Hepatocyte (in vitro differentiated cells): ENCODE measurements around the gene TPM3. TPM values are rescaled to one million over a fixed set of nuclear protein-coding genes. Genes with fewer than 3 reads are reported as not detected.
"Not testable (repeated sequence)": the region's sequence is repeated elsewhere in the genome, so short reads cannot be mapped to it uniquely, and the experiment has no call there.

Experiments used
- DNase-seq: peaks from one replicate; pipeline ENCODE4 v3.0.0-alpha.2; 2016; ENCODE audit warnings: low spot score
- H2AFZ ChIP-seq: fragments of 200-600 bp; sonication (generic); 2 replicates; pipeline ENCODE4 v1.6.0; 2016; ENCODE audit warnings: antibody characterized with exemption, mild to moderate bottlenecking
- H3K27ac ChIP-seq: fragments of 200-600 bp; sonication (generic); 2 replicates; pipeline ENCODE4 v1.5.1; 2016; ENCODE audit warnings: mild to moderate bottlenecking
- H3K27me3 ChIP-seq: fragments of 200-600 bp; sonication (generic); 2 replicates; pipeline ENCODE4 v1.6.1; 2016
- H3K36me3 ChIP-seq: fragments of 200-600 bp; sonication (generic); replicated peaks from 2 replicates; pipeline ENCODE4 v1.5.1; 2016; ENCODE audit warnings: low read depth; ENCODE audit not compliant: insufficient read depth
- H3K4me1 ChIP-seq: fragments of 200-600 bp; sonication (generic); 2 replicates; pipeline ENCODE4 v1.5.1; 2016; ENCODE audit warnings: mild to moderate bottlenecking, moderate library complexity; ENCODE audit not compliant: insufficient read depth
- H3K4me2 ChIP-seq: fragments of 200-600 bp; sonication (generic); 2 replicates; pipeline ENCODE4 v1.6.0; 2016
- H3K4me3 ChIP-seq: fragments of 200-600 bp; sonication (generic); 2 replicates; pipeline ENCODE4 v1.5.1; 2016; ENCODE audit warnings: mild to moderate bottlenecking
- H3K79me2 ChIP-seq: fragments of 200-600 bp; sonication (generic); 2 replicates; pipeline ENCODE4 v1.6.0; 2017; ENCODE audit warnings: mild to moderate bottlenecking
- H3K9me2 ChIP-seq: fragments of 200-600 bp; sonication (generic); replicated peaks from 2 replicates; pipeline ENCODE4 v1.6.0; 2017; ENCODE audit warnings: mild to moderate bottlenecking; ENCODE audit not compliant: insufficient read depth
- H3K9me3 ChIP-seq: fragments of 200-600 bp; sonication (generic); 2 replicates; pipeline ENCODE4 v1.5.1; 2016; ENCODE audit warnings: low read depth, mild to moderate bottlenecking
- H4K20me1 ChIP-seq: fragments of 200-600 bp; sonication (generic); 2 replicates; pipeline ENCODE4 v1.6.0; 2016; ENCODE audit warnings: mild to moderate bottlenecking; ENCODE audit not compliant: insufficient read depth, poor library complexity, severe bottlenecking
- EZH2 ChIP-seq: fragments of 200-600 bp; sonication (generic); IDR thresholded peaks from 2 replicates; pipeline ENCODE4 v1.6.1; 2016; ENCODE audit warnings: antibody characterized with exemption, mild to moderate bottlenecking, borderline replicate concordance
- EZH2phosphoT487 ChIP-seq: fragments of 200-600 bp; sonication (generic); IDR thresholded peaks from one replicate; pipeline ENCODE4 v1.6.1; 2018; ENCODE audit warnings: antibody characterized with exemption, mild to moderate bottlenecking, low read depth, moderate library complexity; ENCODE audit not compliant: unreplicated experiment, severe bottlenecking
- WGBS: methylation state at CpG from one replicate; pipeline ENCODE4 v1.1.6; 2016; ENCODE audit warnings: low lambda C conversion rate; ENCODE audit errors: missing lambda C conversion rate; 5-methylcytosine and 5-hydroxymethylcytosine counted together
- polyA plus RNA-seq: library from polyadenylated mRNA; unstranded; fragments of >200 nt; fragmentation: Nextera tagmentation; extraction: Ambion mirVana; gene quantifications from 2 replicates; pipeline ENCODE4 v1.2.1, GENCODE V29; 2016
- total RNA-seq: library from RNA; depleted of rRNA; stranded (reverse); fragments of >200 nt; gene quantifications from 2 replicates; pipeline ENCODE4 v1.2.3, GENCODE V29; 2014
- TF ChIP-seq, protein P1 (sequence below): fragments of 200-600 bp; sonication (generic); IDR thresholded peaks from 2 replicates; pipeline ENCODE4 v1.5.1; 2016; ENCODE audit warnings: antibody characterized with exemption, mild to moderate bottlenecking; ENCODE audit not compliant: poor library complexity

Gene TPM3
- total and polyA plus RNA-seq, 2 experiments from 2014 or later = 321 to 440 TPM

GRCh38 chr1:154208677-154209388 is 16.9 kb upstream of the TPM3 start:
- Histone ChIP-seq H3K9me3 (no peaks in the 10 kb centered on the region), H4K20me1 (peaks cover 4% of the 10 kb centered on the region), H3K9me2 (no peaks in the 10 kb centered on the region), H3K27ac (no peak overlapping the region), H2AFZ (no peak overlapping the region), H3K36me3 (peaks cover 6% of the 10 kb centered on the region), H3K27me3 (no peaks in the 10 kb centered on the region), H3K79me2 (peaks cover 16% of the 10 kb centered on the region), H3K4me3 (no peak overlapping the region), H3K4me2 (no peak overlapping the region), H3K4me1 (no peaks in the 10 kb centered on the region)
- TF ChIP-seq EZH2 = no peak
- TF ChIP-seq, protein P1, sequence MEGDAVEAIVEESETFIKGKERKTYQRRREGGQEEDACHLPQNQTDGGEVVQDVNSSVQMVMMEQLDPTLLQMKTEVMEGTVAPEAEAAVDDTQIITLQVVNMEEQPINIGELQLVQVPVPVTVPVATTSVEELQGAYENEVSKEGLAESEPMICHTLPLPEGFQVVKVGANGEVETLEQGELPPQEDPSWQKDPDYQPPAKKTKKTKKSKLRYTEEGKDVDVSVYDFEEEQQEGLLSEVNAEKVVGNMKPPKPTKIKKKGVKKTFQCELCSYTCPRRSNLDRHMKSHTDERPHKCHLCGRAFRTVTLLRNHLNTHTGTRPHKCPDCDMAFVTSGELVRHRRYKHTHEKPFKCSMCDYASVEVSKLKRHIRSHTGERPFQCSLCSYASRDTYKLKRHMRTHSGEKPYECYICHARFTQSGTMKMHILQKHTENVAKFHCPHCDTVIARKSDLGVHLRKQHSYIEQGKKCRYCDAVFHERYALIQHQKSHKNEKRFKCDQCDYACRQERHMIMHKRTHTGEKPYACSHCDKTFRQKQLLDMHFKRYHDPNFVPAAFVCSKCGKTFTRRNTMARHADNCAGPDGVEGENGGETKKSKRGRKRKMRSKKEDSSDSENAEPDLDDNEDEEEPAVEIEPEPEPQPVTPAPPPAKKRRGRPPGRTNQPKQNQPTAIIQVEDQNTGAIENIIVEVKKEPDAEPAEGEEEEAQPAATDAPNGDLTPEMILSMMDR = no peak
- no peak for TF ChIP-seq EZH2phosphoT487
- WGBS = 100% methylated on average over 5 of the region's 5 CpGs
- DNase-seq = no peak

- WGBS = 92% methylated on average over 9 of the region's 9 CpGs
- H3K36me3 ChIP-seq = peaks cover 4% of the 10 kb centered on the region
Measured at GRCh38 chr1:154207262-154207661, 15.4 kb upstream of the TPM3 start.

DNA sequence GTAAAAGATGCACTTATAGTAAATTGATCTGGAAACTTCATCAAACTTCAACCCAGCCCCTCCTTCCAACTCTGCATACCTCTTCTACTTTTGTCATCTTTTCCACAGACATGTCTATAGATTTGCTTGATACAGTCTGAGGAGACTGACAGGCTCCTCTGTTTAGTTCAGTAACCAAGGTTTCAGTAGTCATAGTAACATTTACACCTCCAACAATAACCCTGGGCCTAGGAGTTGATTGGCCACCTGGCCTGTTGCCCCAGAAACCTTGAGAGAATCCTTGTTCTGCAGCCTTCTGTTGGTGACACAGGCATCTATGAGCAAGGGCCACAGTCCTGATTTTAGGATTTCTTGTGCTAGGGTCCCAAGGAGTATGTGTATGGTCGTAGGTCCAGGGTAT is 14.3 kb upstream of the TPM3 start, which contains the start of gene CFAP141:
CFAP141 (minus strand) TSS at position 138 of the 400 bp plus-strand sequence; CDS start at position 112, 26 bp downstream.
- H3K9me3 ChIP-seq = no peaks in the 10 kb centered on the region
- H3K36me3 ChIP-seq = no peaks in the 10 kb centered on the region
- H3K4me2 ChIP-seq = no peak within 1 kb of the TSS
- no peaks in the 10 kb centered on the region for H3K79me2 ChIP-seq
- peaks cover 2% of the 10 kb centered on the region for H4K20me1 ChIP-seq
- TF ChIP-seq, protein P1 = no peak
- TF ChIP-seq EZH2 (no peak), EZH2phosphoT487 (no peak)
- WGBS = 86% methylated on average over 1 of the region's 1 CpG
- H3K27ac ChIP-seq = no peak within 1 kb of the TSS
- no peak within 1 kb of the TSS for H2AFZ ChIP-seq
- H3K4me1 ChIP-seq = no peaks in the 10 kb centered on the region
- DNase-seq = no peak
- H3K27me3 ChIP-seq = no peaks in the 10 kb centered on the region
- H3K9me2 ChIP-seq = no peaks in the 10 kb centered on the region
- H3K4me3 ChIP-seq = no peak within 1 kb of the TSS

More at GRCh38 chr1:154207262-154207661, 15.4 kb upstream of the TPM3 start:
- Histone ChIP-seq H3K9me2 (no peaks in the 10 kb centered on the region), H4K20me1 (peaks cover 2% of the 10 kb centered on the region), H3K4me2 (no peak overlapping the region), H3K79me2 (peaks cover 3% of the 10 kb centered on the region), H2AFZ (no peak overlapping the region), H3K4me1 (no peaks in the 10 kb centered on the region), H3K4me3 (no peak overlapping the region), H3K27ac (no peak overlapping the region), H3K9me3 (no peaks in the 10 kb centered on the region), H3K27me3 (no peaks in the 10 kb centered on the region)
- TF ChIP-seq EZH2 (no peak), EZH2phosphoT487 (no peak)
- TF ChIP-seq, protein P1 = no peak
- DNase-seq = no peak

DNA sequence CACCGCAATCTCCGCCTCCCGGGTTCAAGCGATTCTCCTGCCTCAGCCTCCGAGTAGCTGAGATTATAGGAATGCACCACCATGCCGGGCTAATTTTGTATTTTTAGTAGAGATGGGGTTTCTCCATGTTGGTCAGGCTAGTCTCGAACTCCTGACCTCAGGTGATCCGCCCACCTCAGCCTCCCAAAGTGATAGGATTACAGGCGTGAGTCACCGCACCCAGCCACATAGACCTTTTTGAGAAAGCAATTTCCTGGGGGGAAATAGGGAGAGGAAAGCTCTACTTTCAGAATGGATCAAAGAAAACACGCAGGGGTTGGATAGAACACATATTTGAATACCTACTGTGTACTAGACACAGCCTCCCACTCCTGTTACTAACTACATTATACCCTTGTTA is 13.9 kb upstream of the TPM3 start:
- not testable (repeated sequence) for H3K27me3 ChIP-seq, H3K4me1 ChIP-seq, H2AFZ ChIP-seq, H3K4me2 ChIP-seq, H3K9me2 ChIP-seq, H3K36me3 ChIP-seq, H4K20me1 ChIP-seq, H3K27ac ChIP-seq, H3K4me3 ChIP-seq, H3K79me2 ChIP-seq, DNase-seq, H3K9me3 ChIP-seq
- 96% methylated on average over 11 of the region's 11 CpGs for WGBS
